Medulla oblongata (tissue), 1 donor: Measurements from ENCODE around the gene LTBP1.

ENCODE experiments used
- DNase-seq: peaks from one replicate; pipeline ENCODE4 v3.0.0-alpha.2; 2015; ENCODE audit errors: extremely low spot score

Gene LTBP1

DNA sequence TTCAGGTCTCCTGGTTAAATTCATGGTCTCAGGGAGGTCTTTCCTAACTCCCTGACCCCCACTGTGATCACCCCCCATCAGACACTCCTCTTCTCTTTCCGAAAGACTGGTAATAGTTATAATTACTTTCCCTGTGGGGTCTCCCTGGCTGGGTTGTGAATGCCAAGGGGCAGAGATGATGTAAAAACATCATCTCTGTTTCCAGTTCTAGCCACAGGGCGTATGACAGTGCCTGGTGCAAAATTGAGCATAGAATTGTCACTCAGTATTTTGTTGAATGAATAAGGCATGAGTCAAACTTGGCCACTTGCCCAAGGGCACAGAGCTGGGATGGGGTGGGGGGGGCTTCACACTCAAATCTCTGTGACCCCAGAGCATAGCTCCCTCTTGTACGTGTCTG is 65.2 kb downstream of the LTBP1 start:
- no peak for DNase-seq

GRCh38 chr2:33013684-33014110 is 66.9 kb downstream of the LTBP1 start:
- DNase-seq, result no peak

DNA sequence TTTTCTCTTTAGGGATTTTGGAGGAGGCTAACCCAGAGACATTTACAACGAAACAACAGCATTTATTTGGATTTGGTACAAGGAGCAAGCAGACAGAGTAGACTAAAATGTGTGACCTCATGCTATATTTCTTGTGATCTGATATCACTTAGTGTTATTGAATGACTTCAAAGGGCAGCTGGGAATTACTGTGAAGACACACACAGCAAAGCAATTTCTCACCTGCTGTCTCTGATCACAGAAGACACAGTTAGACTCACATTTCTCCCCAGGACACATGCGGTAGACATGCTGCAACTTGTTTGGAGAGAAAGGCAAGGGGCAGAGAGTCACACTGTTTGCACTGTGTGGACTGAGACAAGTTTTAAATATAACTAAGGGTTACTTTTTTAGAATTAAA is 67.5 kb downstream of the LTBP1 start:
- no peak for DNase-seq

- DNase-seq, result no peak
Measured at GRCh38 chr2:33015421-33016142, 68.8 kb downstream of the LTBP1 start.

GRCh38 chr2:33018271-33018670 is 71.5 kb downstream of the LTBP1 start:
- no peak for DNase-seq

DNA sequence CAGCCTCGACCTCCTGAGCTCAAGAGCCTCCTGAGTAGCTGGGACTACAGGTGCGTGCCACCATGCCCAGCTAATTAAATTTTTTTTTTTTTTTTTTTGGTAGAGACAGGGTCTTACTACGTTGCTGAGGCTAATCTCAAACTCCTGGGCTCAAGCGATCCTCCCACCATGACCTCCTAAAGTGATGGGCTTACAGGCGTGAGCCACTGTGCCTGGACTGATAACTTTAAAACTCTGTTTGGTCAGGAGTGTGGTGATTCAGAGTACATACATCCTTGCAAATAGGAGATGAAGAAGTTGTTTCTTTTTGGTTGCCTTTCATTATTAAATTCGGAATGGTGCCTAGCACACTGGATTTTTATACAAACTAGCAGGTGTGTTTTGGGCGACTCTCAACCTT is 73.0 kb downstream of the LTBP1 start:
- DNase-seq, result no peak

GRCh38 chr2:33020883-33021282 is 74.1 kb downstream of the LTBP1 start:
- no peak for DNase-seq

DNA sequence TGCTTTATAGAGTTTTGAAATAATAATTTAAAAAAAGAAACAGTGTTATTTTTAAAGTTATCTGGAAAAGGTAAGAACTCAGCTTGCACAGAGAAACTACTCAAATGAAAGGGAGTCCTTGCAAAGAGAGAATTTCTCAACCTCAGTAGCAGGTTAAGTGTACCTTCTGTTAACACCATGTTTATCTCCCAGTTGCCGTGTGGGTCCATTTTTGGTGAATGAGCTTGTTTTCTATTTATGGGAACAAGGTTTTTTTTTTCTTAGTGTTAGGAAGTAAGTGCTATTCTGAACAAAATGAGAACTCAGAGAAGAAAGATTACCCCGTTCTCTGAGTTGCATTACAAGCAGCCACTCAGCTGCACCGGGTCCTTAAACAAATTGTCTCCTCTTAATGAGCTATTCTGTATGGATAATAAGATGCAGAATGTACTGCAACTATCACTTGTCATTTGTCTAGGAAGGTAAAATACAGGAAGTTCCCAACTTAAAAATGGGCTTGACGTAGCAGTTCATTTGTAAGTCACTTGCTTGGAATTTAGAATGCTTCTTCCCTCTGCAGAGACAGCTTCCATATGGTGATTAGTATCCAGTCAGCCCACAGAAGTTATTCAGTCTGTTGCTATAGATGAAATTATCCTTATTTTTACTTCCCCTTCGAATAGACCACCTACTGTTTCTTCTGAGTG is 74.9 kb downstream of the LTBP1 start:
- DNase-seq, result no peak

GRCh38 chr2:33022395-33022985 is 75.7 kb downstream of the LTBP1 start:
- DNase-seq, result no peak

- no peak for DNase-seq
Measured at GRCh38 chr2:33022989-33023727, 76.4 kb downstream of the LTBP1 start.

DNA sequence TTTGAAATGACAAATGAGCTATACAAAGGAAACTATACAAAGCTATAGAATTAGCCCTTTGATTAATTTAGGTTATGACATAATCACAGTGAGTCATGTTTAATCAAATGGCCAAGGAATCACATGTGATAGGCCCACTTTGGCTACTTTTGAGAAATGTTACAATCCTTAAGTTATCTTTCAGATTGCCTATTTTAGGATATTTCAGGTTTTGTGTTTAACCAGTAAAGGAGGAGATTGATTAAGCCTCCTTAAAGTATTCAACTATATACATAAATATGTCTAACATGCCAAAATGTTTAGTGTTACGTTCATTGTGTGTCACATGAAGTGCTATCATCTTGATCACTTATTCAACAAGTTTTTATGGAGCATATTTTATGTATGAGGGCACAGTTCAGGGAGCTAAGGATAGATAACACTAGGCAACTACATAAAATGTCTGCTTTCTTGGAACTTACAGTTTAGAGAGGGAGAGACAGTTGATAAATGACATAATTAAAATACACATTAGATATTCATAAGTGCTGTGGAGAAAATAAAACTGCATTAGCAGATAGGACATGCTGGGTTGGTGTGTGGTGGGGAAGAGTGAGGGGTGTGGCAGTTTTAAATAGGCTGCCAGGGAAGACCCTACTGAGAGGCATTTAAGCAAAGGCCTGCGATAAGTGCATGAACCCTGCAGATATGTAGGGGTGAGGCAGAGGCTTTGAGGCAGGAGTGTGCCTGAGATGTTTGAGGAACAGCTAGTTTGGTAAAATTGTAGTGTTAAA is 77.2 kb downstream of the LTBP1 start:
- no peak for DNase-seq

GRCh38 chr2:33024758-33025157 is 78.0 kb downstream of the LTBP1 start:
- no peak for DNase-seq

- DNase-seq, result no peak
Measured at GRCh38 chr2:33029459-33029858, 82.7 kb downstream of the LTBP1 start.

GRCh38 chr2:33029926-33030325 is 83.2 kb downstream of the LTBP1 start:
- no peak for DNase-seq

DNA sequence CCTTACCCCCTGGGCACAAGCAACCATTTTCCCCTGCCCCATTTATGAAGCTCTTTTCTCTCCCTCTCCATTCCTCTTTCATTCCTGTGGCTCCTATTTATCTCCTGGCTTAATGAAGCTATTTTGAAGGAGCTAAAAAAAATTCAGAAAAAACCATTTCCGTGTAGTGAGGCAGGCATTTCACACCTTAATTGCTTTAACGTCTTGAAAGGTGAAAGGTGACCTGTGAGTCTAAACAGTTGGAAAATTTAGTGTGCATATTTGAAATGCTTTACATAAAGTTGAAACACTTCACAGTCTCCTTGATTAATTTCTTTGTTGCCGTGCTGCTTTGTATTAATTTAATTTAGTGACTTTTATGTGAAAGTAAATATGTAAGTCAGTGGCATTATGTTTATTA is 83.6 kb downstream of the LTBP1 start:
- DNase-seq, result no peak

GRCh38 chr2:33032245-33032644 is 85.5 kb downstream of the LTBP1 start:
- no peak for DNase-seq

- peak; percentile 74 for DNase-seq
Measured at GRCh38 chr2:33033606-33034081, 86.9 kb downstream of the LTBP1 start.

DNA sequence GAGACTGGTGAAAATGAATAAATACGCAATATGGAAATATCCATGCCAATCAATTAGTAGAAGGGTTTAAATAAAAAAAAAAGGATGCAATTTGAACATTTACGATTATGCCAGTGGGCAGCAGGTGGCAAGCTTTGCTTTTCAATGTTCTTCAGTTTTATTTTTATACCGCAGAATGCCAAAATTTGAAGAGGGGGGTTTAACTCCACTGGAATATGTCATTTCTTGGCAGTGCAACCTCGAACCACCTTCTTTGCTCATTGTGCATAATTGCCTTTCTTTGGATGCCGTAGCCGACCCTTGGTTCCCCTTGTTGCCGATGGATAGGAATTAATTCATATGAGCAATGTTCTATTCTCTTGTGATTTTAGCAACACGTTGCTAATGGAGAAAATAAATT is 88.0 kb downstream of the LTBP1 start:
- DNase-seq, result peak; percentile 54

- no peak for DNase-seq
Measured at GRCh38 chr2:33038230-33038629, 91.5 kb downstream of the LTBP1 start.

GRCh38 chr2:33038799-33039198 is 92.0 kb downstream of the LTBP1 start:
- no peak for DNase-seq

- no peak for DNase-seq
Measured at GRCh38 chr2:33040541-33040940, 93.8 kb downstream of the LTBP1 start.
